H1 (cell line): Measurements from ENCODE around the gene ARHGAP28. TPM values are rescaled to one million over a fixed set of nuclear protein-coding genes. Genes with fewer than 3 reads are reported as not detected.

Experiments used
- CTCF ChIA-PET: fragments of 300-600 bp; sonication (Branson Sonifier 250); formaldehyde crosslinking; loops from one replicate; lab custom pipeline; 2021; ENCODE audit not compliant: partially characterized antibody; lab: Charles Lee
- POLR2A ChIA-PET: fragments of 300-600 bp; sonication (Branson Sonifier 250); formaldehyde crosslinking; loops from one replicate; lab custom pipeline; 2021; ENCODE audit warnings: inconsistent platforms; ENCODE audit not compliant: partially characterized antibody; lab: Charles Lee
- DNase-seq, 2 experiments: peaks; one replicate each; pipeline versions ENCODE4 v3.0.0 to v3.0.0-alpha.2; 2010 to 2022; ENCODE audit warnings: low spot score in 2 of 2, low read depth in 1 of 2, mixed read lengths in 1 of 2
- FAIRE-seq: peaks from 2 replicates; lab custom pipeline; 2011; peaks lifted over from hg19 to GRCh38; lab: Jason Lieb, UNC
- H2AFZ ChIP-seq: 2 replicates; pipeline ENCODE4 v1.8.1; 2012; ENCODE audit warnings: low read length, inconsistent platforms
- H2AK5ac ChIP-seq: 2 replicates; pipeline ENCODE4 v1.6.1; 2013; ENCODE audit warnings: low read depth, low read length
- H2BK120ac ChIP-seq: replicated peaks from 2 replicates; pipeline ENCODE3; 2013; ENCODE audit warnings: low read depth, low read length, inconsistent platforms
- H2BK12ac ChIP-seq: 2 replicates; pipeline ENCODE4 v1.6.1; 2013; ENCODE audit warnings: low read depth, low read length
- H2BK15ac ChIP-seq: 2 replicates; pipeline ENCODE4 v1.6.1; 2013; ENCODE audit warnings: low read length
- H2BK20ac ChIP-seq: 2 replicates; pipeline ENCODE4 v1.6.1; 2013; ENCODE audit warnings: low read length
- H2BK5ac ChIP-seq: 2 replicates; pipeline ENCODE4 v1.6.1; 2013; ENCODE audit warnings: low read depth, low read length
- H3K14ac ChIP-seq: 2 replicates; pipeline ENCODE4 v1.6.1; 2013; ENCODE audit warnings: inconsistent platforms; ENCODE audit not compliant: insufficient read length
- H3K18ac ChIP-seq: 2 replicates; pipeline ENCODE4 v1.6.1; 2013; ENCODE audit warnings: low read length; ENCODE audit errors: extremely low read depth
- H3K23ac ChIP-seq: 2 replicates; pipeline ENCODE4 v1.6.1; 2013; ENCODE audit warnings: inconsistent platforms; ENCODE audit not compliant: insufficient read length
- H3K23me2 ChIP-seq: 2 replicates; pipeline ENCODE4 v1.6.1; 2013; ENCODE audit warnings: low read depth, low read length
- H3K27ac ChIP-seq: 2 replicates; pipeline ENCODE4 v1.6.1; 2011; ENCODE audit warnings: low read depth, low read length, inconsistent platforms
- H3K27me3 ChIP-seq, 4 experiments: replicated peaks in 1 of 4; 1 replicate in 1 of 4; 2 replicates in 3 of 4; pipeline versions ENCODE4 v1.6.1 to v1.8.1; 2011 to 2013; ENCODE audit warnings: low read length in 3 of 4, mild to moderate bottlenecking in 3 of 4, inconsistent platforms in 2 of 4, mixed read lengths in 2 of 4, moderate library complexity in 1 of 4; ENCODE audit not compliant: control insufficient read depth in 3 of 4, insufficient read depth in 3 of 4; ENCODE audit errors: extremely low read depth in 1 of 4
- H3K36me3 ChIP-seq, 4 experiments: 2 replicates each; pipeline versions ENCODE4 v1.6.1 to v1.8.1; 2011 to 2013; ENCODE audit warnings: mild to moderate bottlenecking in 4 of 4, low read length in 3 of 4, moderate library complexity in 2 of 4, control low read depth in 1 of 4, inconsistent platforms in 1 of 4; ENCODE audit not compliant: insufficient read depth in 4 of 4, control insufficient read depth in 2 of 4
- H3K4ac ChIP-seq: replicated peaks from 2 replicates; pipeline ENCODE3; 2013; ENCODE audit warnings: low read length, low read depth, mixed read lengths, inconsistent platforms; ENCODE audit not compliant: insufficient read length
- H3K4me1 ChIP-seq, 4 experiments: replicated peaks in 1 of 4; 1 replicate in 1 of 4; 2 replicates in 3 of 4; pipeline versions ENCODE4 v1.6.1 to v1.8.1; 2011 to 2013; ENCODE audit warnings: low read length in 3 of 4, inconsistent platforms in 2 of 4, mixed read lengths in 1 of 4; ENCODE audit not compliant: insufficient read depth in 4 of 4, control insufficient read depth in 3 of 4
- H3K4me2 ChIP-seq, 2 experiments: 2 replicates each; pipeline versions ENCODE4 v1.6.1 to v1.8.1; 2011 to 2013; ENCODE audit warnings: low read depth in 2 of 2, low read length in 2 of 2, control low read depth in 1 of 2, inconsistent platforms in 1 of 2, mild to moderate bottlenecking in 1 of 2; ENCODE audit not compliant: insufficient read depth in 1 of 2
- H3K4me3 ChIP-seq, 4 experiments: fragments of 200-600, 300-600 bp in 1 of 4; sonication (generic), shearing (Covaris generic), sonication (Bioruptor Twin) in 1 of 4; 2 replicates each; pipeline versions ENCODE4 v1.5.1 to v1.8.1; 2011 to 2016; ENCODE audit warnings: low read length in 4 of 4, low read depth in 3 of 4, control low read depth in 2 of 4, inconsistent platforms in 2 of 4, mild to moderate bottlenecking in 2 of 4, mixed read lengths in 1 of 4, moderate library complexity in 1 of 4; ENCODE audit not compliant: insufficient read depth in 2 of 4; ENCODE audit errors: extremely low read depth in 1 of 4
- H3K56ac ChIP-seq: replicated peaks from 2 replicates; pipeline ENCODE3; 2013; ENCODE audit warnings: low read depth, mild to moderate bottlenecking, mixed read lengths, low read length, inconsistent platforms; ENCODE audit not compliant: insufficient read length
- H3K79me1 ChIP-seq: 2 replicates; pipeline ENCODE4 v1.6.1; 2013; ENCODE audit warnings: low read depth, low read length, control low read depth
- H3K79me2 ChIP-seq, 2 experiments: 2 replicates each; pipeline versions ENCODE4 v1.6.1 to v1.8.1; 2012 to 2013; ENCODE audit warnings: low read length in 2 of 2, mild to moderate bottlenecking in 2 of 2, inconsistent platforms in 1 of 2; ENCODE audit not compliant: insufficient read depth in 2 of 2, control insufficient read depth in 1 of 2
- H3K9ac ChIP-seq, 4 experiments: replicated peaks in 1 of 4; 1 replicate in 1 of 4; 2 replicates in 3 of 4; pipeline versions ENCODE4 v1.6.1 to v1.8.1; 2011 to 2013; ENCODE audit warnings: low read depth in 3 of 4, low read length in 3 of 4, control low read depth in 2 of 4, mild to moderate bottlenecking in 2 of 4, moderate library complexity in 2 of 4, inconsistent platforms in 1 of 4; ENCODE audit errors: extremely low read depth in 1 of 4
- H3K9me3 ChIP-seq, 2 experiments: 2 replicates each; pipeline versions ENCODE4 v1.6.1 to v1.8.1; 2012 to 2013; ENCODE audit warnings: mild to moderate bottlenecking in 2 of 2, moderate library complexity in 2 of 2, control low read depth in 1 of 2, inconsistent platforms in 1 of 2, low read depth in 1 of 2, low read length in 1 of 2, mixed read lengths in 1 of 2; ENCODE audit not compliant: insufficient read depth in 2 of 2
- H4K20me1 ChIP-seq, 2 experiments: replicated peaks in 1 of 2; 2 replicates each; pipeline versions ENCODE3 to v1.8.1; 2011 to 2013; ENCODE audit warnings: inconsistent platforms in 2 of 2, low read length in 2 of 2, mild to moderate bottlenecking in 1 of 2; ENCODE audit not compliant: insufficient read depth in 2 of 2, control insufficient read depth in 1 of 2
- H4K5ac ChIP-seq: 2 replicates; pipeline ENCODE4 v1.6.1; 2013; ENCODE audit warnings: low read length, low read depth, mixed read lengths, inconsistent platforms; ENCODE audit not compliant: insufficient read length
- H4K8ac ChIP-seq: 2 replicates; pipeline ENCODE4 v1.8.0; 2013; ENCODE audit warnings: mild to moderate bottlenecking, moderate library complexity, low read length, inconsistent platforms; ENCODE audit not compliant: insufficient read depth; ENCODE audit errors: extremely low read depth
- H4K91ac ChIP-seq: replicated peaks from 2 replicates; pipeline ENCODE3; 2013; ENCODE audit warnings: low read length, mixed read lengths, inconsistent platforms; ENCODE audit not compliant: insufficient read length
- JUN ChIP-seq: IDR thresholded peaks from 2 replicates; pipeline ENCODE4 v1.6.1; 2011; ENCODE audit warnings: low read depth, mild to moderate bottlenecking, improper control_type of control experiment, low read length
- MAX ChIP-seq: IDR thresholded peaks from 2 replicates; pipeline ENCODE4 v1.6.1; 2012; ENCODE audit warnings: inconsistent platforms
- whole genome bisulfite sequencing, 2 experiments: shearing (Covaris generic) in 1 of 2; methylation state at CpG; one replicate each; pipeline versions ENCODE4 v1.1.6 to v1.1.7; 2013 to 2015; ENCODE audit warnings: low lambda C conversion rate in 2 of 2, mixed read lengths in 2 of 2, inconsistent platforms in 1 of 2, low coverage in 1 of 2, missing lambda C conversion rate in 1 of 2; ENCODE audit not compliant: insufficient replicate concordance in 2 of 2, insufficient coverage in 1 of 2, insufficient read length in 1 of 2; ENCODE audit errors: extremely low coverage in 1 of 2, missing lambda C conversion rate in 1 of 2; 5-methylcytosine and 5-hydroxymethylcytosine counted together
- polyA plus RNA-seq, 7 experiments: library from polyadenylated mRNA; depleted of rRNA in 3 of 7; stranded (reverse) in 5 of 7; unstranded in 2 of 7; fragments of >200 nt in 5 of 7; fragments of 200-250 nt in 2 of 7; gene quantifications; 1 replicate in 5 of 7; 2 replicates in 1 of 7; 4 replicates in 1 of 7; pipeline versions ENCODE4 v1.2.1 to v1.2.3, GENCODE V29; 2011 to 2013; ENCODE audit warnings: missing spikeins in 2 of 7, mixed read lengths in 2 of 7
- total RNA-seq: library from RNA; stranded (reverse); fragmentation: NEBNext Ultra II Directional; extraction: Animal tissue kit (Norgen Biotek cat#: 25700); gene quantifications from 2 replicates; pipeline ENCODE4 v1.2.1, GENCODE V29; 2021

Gene ARHGAP28
- total and polyA plus RNA-seq, 2 of the 8 experiments (the other 6 are each of a cell fraction or from before 2014, with no cell fraction given) = 2.9 to 14.4 TPM

GRCh38 chr18:6860804-6861448 lies 131.4 kb downstream of the ARHGAP28 start:
- H2BK12ac ChIP-seq = no peak overlapping the region
- no peak overlapping the region for H4K8ac ChIP-seq
- peaks cover 2 to 10% (median 8%) of the 10 kb centered on the region in 4 experiments for H3K4me1 ChIP-seq
- H3K4me3 ChIP-seq = no peak overlapping the region
- 0 out of 2 replicates have a peak, but pooled peaks have one; percentile 28 for TF ChIP-seq MAX
- TF ChIP-seq JUN = no peak
- no peak overlapping the region for H3K27ac ChIP-seq
- WGBS, 2 experiments = 73% methylated on average over 4 of the region's 4 CpGs; no CpG with 5 or more reads in 1 of the 2 experiments
- no peak for DNase-seq
- no peaks in the 10 kb centered on the region for H3K79me2 ChIP-seq
- no peak overlapping the region for H2BK5ac ChIP-seq
- no peak for FAIRE-seq
- H3K23me2 ChIP-seq = no peaks in the 10 kb centered on the region
- H2BK20ac ChIP-seq = no peak overlapping the region; the same call in 1 of the 2 replicates
- POLR2A ChIA-PET = interaction anchor here (0.6 kb wide), 1 partner anchor 26 kb away, joined by 3 read pairs; no protein-coding TSS in a partner anchor
- H2AFZ ChIP-seq = no peak overlapping the region
- no peaks in the 10 kb centered on the region for H4K20me1 ChIP-seq
- H2BK15ac ChIP-seq = no peak overlapping the region
- no peak overlapping the region for H3K9ac ChIP-seq
- H4K91ac ChIP-seq = no peak overlapping the region
- H3K9me3 ChIP-seq = no peaks in the 10 kb centered on the region
- no peak overlapping the region for H3K4me2 ChIP-seq
- H3K56ac ChIP-seq = no peak overlapping the region
- no peak overlapping the region for H4K5ac ChIP-seq
- no peaks in the 10 kb centered on the region for H3K79me1 ChIP-seq
- no peak overlapping the region for H3K14ac ChIP-seq
- CTCF ChIA-PET = interaction anchor here (0.7 to 1.3 kb wide), 5 partner anchors 9 to 571 kb away, joined by 3 to 4 read pairs (median 3); no protein-coding TSS in a partner anchor
- no peak overlapping the region for H2AK5ac ChIP-seq
- no peak overlapping the region for H3K23ac ChIP-seq
- H3K36me3 ChIP-seq = no peaks in the 10 kb centered on the region
- H3K18ac ChIP-seq = no peak overlapping the region
- H2BK120ac ChIP-seq = no peak overlapping the region
- no peak overlapping the region for H3K4ac ChIP-seq
- no peaks in the 10 kb centered on the region for H3K27me3 ChIP-seq
